Endothelial cell of umbilical vein (primary cell): Measurements from ENCODE around the gene SLCO3A1. TPM values are rescaled to one million over a fixed set of nuclear protein-coding genes. Genes with fewer than 3 reads are reported as not detected.

Experiments
- BruUV-seq: library from RNA; stranded (reverse); fragments of 400-500 nt; replicated peaks from 2 replicates; lab custom pipeline; 2021; lab: Mats Ljungman, UMichigan
- CTCF ChIA-PET: fragments of 300-600, 350-600 bp; sonication (Branson Sonifier 250); formaldehyde crosslinking; loops from one replicate; lab custom pipeline; 2021; ENCODE audit warnings: antibody characterized with exemption, inconsistent platforms; lab: Charles Lee
- POLR2A ChIA-PET: fragments of 300-600, 350-600 bp; sonication (Branson Sonifier 250); formaldehyde crosslinking; loops from one replicate; lab custom pipeline; 2021; ENCODE audit warnings: antibody characterized with exemption, inconsistent platforms; lab: Charles Lee
- DNase-seq: peaks from one replicate; pipeline ENCODE4 v3.0.0-alpha.2; 2011; ENCODE audit warnings: low read depth, low spot score
- FAIRE-seq: peaks from 2 replicates; lab custom pipeline; 2011; peaks lifted over from hg19 to GRCh38; lab: Jason Lieb, UNC
- H2AFZ ChIP-seq: 2 replicates; pipeline ENCODE4 v1.6.0; 2012; ENCODE audit warnings: low read depth, low read length, control low read depth, inconsistent platforms
- H3K27ac ChIP-seq: 2 replicates; pipeline ENCODE4 v1.5.1; 2011; ENCODE audit warnings: low read depth, mild to moderate bottlenecking, control low read depth, low read length, moderate library complexity; ENCODE audit not compliant: insufficient read depth
- H3K27me3 ChIP-seq, 2 experiments: 2 replicates each; pipeline versions ENCODE4 v1.6.0 to v1.6.1; 2011; ENCODE audit warnings: low read length in 2 of 2, mixed read lengths in 1 of 2; ENCODE audit not compliant: control insufficient read depth in 2 of 2, insufficient read depth in 2 of 2
- H3K36me3 ChIP-seq, 2 experiments: 2 replicates in 1 of 2; 3 replicates in 1 of 2; pipeline ENCODE4 v1.5.1; 2011; ENCODE audit warnings: low read length in 2 of 2, mild to moderate bottlenecking in 1 of 2, moderate library complexity in 1 of 2; ENCODE audit not compliant: control insufficient read depth in 2 of 2, insufficient read depth in 2 of 2; ENCODE audit errors: extremely low read depth in 1 of 2
- H3K4me1 ChIP-seq: 3 replicates; pipeline ENCODE4 v1.5.1; 2011; ENCODE audit warnings: mild to moderate bottlenecking, low read length; ENCODE audit not compliant: control insufficient read depth, insufficient read depth; ENCODE audit errors: extremely low read depth
- H3K4me2 ChIP-seq: 2 replicates; pipeline ENCODE4 v1.6.1; 2011; ENCODE audit warnings: low read length, control low read depth, mixed read lengths; ENCODE audit not compliant: insufficient read depth
- H3K4me3 ChIP-seq, 3 experiments: fragments of 200-600 bp in 1 of 3; sonication (generic), shearing (Covaris generic) in 1 of 3; replicated peaks in 1 of 3; 2 replicates each; pipeline ENCODE4 v1.5.1; 2011 to 2016; ENCODE audit warnings: control low read depth in 3 of 3, low read length in 3 of 3, mild to moderate bottlenecking in 2 of 3, inconsistent platforms in 1 of 3, low read depth in 1 of 3, moderate library complexity in 1 of 3; ENCODE audit not compliant: insufficient read depth in 1 of 3
- H3K79me2 ChIP-seq: 2 replicates; pipeline ENCODE4 v1.6.0; 2012; ENCODE audit warnings: low read length, inconsistent platforms; ENCODE audit not compliant: control insufficient read depth, insufficient read depth
- H3K9ac ChIP-seq: replicated peaks from 2 replicates; pipeline ENCODE3; 2011; ENCODE audit warnings: low read length, control low read depth; ENCODE audit not compliant: insufficient read depth; ENCODE audit errors: extremely low read depth
- H3K9me1 ChIP-seq: replicated peaks from 3 replicates; pipeline ENCODE4 v1.6.0; 2011; ENCODE audit warnings: mild to moderate bottlenecking, low read length; ENCODE audit not compliant: control insufficient read depth, insufficient read depth; ENCODE audit errors: extremely low read depth
- H3K9me3 ChIP-seq: replicated peaks from 2 replicates; pipeline ENCODE4 v1.5.1; 2012; ENCODE audit warnings: low read length, inconsistent platforms; ENCODE audit not compliant: control insufficient read depth, insufficient read depth
- H4K20me1 ChIP-seq: replicated peaks from 2 replicates; pipeline ENCODE3; 2011; ENCODE audit warnings: mild to moderate bottlenecking, low read length; ENCODE audit not compliant: control insufficient read depth, insufficient read depth; ENCODE audit errors: extremely low read depth
- EZH2 ChIP-seq: IDR thresholded peaks from 2 replicates; pipeline ENCODE4 v1.6.1; 2012; ENCODE audit warnings: borderline replicate concordance, low read depth, mild to moderate bottlenecking, moderate library complexity, low read length, inconsistent platforms; ENCODE audit not compliant: severe bottlenecking
- FOS ChIP-seq: IDR thresholded peaks from 2 replicates; pipeline ENCODE4 v1.6.1; 2011; ENCODE audit warnings: mild to moderate bottlenecking, low read length, moderate library complexity, borderline replicate concordance; ENCODE audit not compliant: insufficient read depth
- GATA2 ChIP-seq: IDR thresholded peaks from 2 replicates; pipeline ENCODE4 v1.7.0; 2011; ENCODE audit warnings: low read depth, mild to moderate bottlenecking, moderate library complexity, mixed read lengths, low read length; ENCODE audit not compliant: insufficient read length, insufficient read depth
- JUN ChIP-seq: IDR thresholded peaks from 2 replicates; pipeline ENCODE4 v1.6.1; 2011; ENCODE audit warnings: borderline replicate concordance, low read depth; ENCODE audit not compliant: insufficient read length, insufficient read depth
- MAX ChIP-seq: IDR thresholded peaks from 2 replicates; pipeline ENCODE4 v1.6.1; 2011; ENCODE audit not compliant: insufficient read depth, insufficient read length
- MYC ChIP-seq: IDR thresholded peaks from one replicate; pipeline ENCODE4 v1.6.1; 2011; ENCODE audit warnings: mild to moderate bottlenecking, low read depth, low read length
- POLR2A ChIP-seq: IDR thresholded peaks from 2 replicates; pipeline ENCODE4 v1.6.1; 2012; ENCODE audit warnings: low read depth, mild to moderate bottlenecking, control low read depth, low read length
- POLR2AphosphoS5 ChIP-seq: IDR thresholded peaks from 2 replicates; pipeline ENCODE4 v1.6.1; 2012; ENCODE audit warnings: low read depth, mild to moderate bottlenecking, control low read depth, low read length, moderate library complexity; ENCODE audit not compliant: insufficient read depth
- dilution Hi-C: fragments of 300-500 bp; cut with MboI; formaldehyde crosslinking; loops from one replicate; pipeline ENCODE4 v1.15.0; 2019; ENCODE audit warnings: low sequenced_read_pairs; ENCODE audit not compliant: extremely low pct_ligation_motif_present
- intact Hi-C: fragments of 100-400 bp; cut with micrococcal nuclease; formaldehyde crosslinking; loops from one replicate; pipeline ENCODE4 v1.10.0; 2022
- polyA plus RNA-seq, 4 experiments: library from polyadenylated mRNA; depleted of rRNA in 3 of 4; stranded (reverse) in 3 of 4; unstranded in 1 of 4; fragments of >200 nt; gene quantifications; 2 replicates each; pipeline versions ENCODE4 v1.2.1 to v1.2.3, GENCODE V29; 2011 to 2012; ENCODE audit warnings: missing spikeins in 1 of 4
- total RNA-seq: library from RNA; stranded (reverse); gene quantifications from 2 replicates; pipeline ENCODE4 v1.2.3, GENCODE V29; 2021
- TF ChIP-seq, protein P1 (sequence below), 2 donors: IDR thresholded peaks; 1 replicate in 1 of 2; 2 replicates in 1 of 2; pipeline ENCODE4 v1.5.1; 2011; ENCODE audit warnings: low read length in 2 of 2, mild to moderate bottlenecking in 2 of 2, moderate library complexity in 2 of 2, control low read depth in 1 of 2, inconsistent platforms in 1 of 2, low read depth in 1 of 2; ENCODE audit not compliant: insufficient read depth in 1 of 2; ENCODE audit errors: extremely low read depth in 1 of 2

The SLCO3A1 gene
- total and polyA plus RNA-seq, 2 donors (not counting 3 experiments of a cell fraction or from before 2014, with no cell fraction given) = 0.88 to 0.92 TPM

DNA sequence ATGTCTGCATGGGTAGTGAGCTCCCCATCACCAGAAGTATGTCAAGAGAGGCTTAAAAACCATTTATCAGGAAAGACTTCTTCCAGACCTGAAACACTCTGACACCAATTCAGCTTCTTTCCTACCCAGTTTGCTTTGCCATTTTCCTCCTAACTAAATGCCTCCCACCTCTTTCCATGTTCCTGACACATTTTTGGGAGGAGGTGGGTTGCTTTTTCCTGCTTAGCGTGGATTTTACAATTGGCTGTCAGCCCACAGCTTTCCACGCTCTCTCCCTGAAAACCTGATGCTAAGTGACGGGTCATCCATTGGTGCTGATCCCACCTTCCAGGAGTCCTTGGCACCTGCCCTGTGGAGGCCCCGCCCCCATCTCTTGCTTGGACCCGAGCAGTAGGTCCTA lies 275.3 kb downstream of the SLCO3A1 start:
- Histone ChIP-seq H3K4me2 (no peak overlapping the region), H3K27ac (no peak overlapping the region), H2AFZ (no peak overlapping the region), H3K36me3 (no peaks in the 10 kb centered on the region), H3K9me1 (no peaks in the 10 kb centered on the region), H4K20me1 (no peaks in the 10 kb centered on the region), H3K4me3 (no peak overlapping the region), H3K79me2 (no peaks in the 10 kb centered on the region), H3K9ac (no peak overlapping the region), H3K27me3 (no peaks in the 10 kb centered on the region), H3K4me1 (no peaks in the 10 kb centered on the region), H3K9me3 (no peaks in the 10 kb centered on the region)
- DNase-seq (no peak), FAIRE-seq (no peak)
- BruUV-seq = no TSS peak
- dilution Hi-C loops = no loop called here
- TF ChIP-seq MYC (no peak), POLR2AphosphoS5 (no peak)
- TF ChIP-seq, protein P1, sequence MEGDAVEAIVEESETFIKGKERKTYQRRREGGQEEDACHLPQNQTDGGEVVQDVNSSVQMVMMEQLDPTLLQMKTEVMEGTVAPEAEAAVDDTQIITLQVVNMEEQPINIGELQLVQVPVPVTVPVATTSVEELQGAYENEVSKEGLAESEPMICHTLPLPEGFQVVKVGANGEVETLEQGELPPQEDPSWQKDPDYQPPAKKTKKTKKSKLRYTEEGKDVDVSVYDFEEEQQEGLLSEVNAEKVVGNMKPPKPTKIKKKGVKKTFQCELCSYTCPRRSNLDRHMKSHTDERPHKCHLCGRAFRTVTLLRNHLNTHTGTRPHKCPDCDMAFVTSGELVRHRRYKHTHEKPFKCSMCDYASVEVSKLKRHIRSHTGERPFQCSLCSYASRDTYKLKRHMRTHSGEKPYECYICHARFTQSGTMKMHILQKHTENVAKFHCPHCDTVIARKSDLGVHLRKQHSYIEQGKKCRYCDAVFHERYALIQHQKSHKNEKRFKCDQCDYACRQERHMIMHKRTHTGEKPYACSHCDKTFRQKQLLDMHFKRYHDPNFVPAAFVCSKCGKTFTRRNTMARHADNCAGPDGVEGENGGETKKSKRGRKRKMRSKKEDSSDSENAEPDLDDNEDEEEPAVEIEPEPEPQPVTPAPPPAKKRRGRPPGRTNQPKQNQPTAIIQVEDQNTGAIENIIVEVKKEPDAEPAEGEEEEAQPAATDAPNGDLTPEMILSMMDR (IDR thresholded peaks at IDR 0.05; ENCODE audit: extremely low read depth in 1 of 2, insufficient read depth in 1 of 2, low read depth in 1 of 2, low read length in 2 of 2) = no peak
- intact Hi-C loops = no loop called here
- ChIA-PET POLR2A (no interaction called here), CTCF (no interaction called here)

- Histone ChIP-seq H3K4me2 (no peak overlapping the region), H3K9me1 (no peaks in the 10 kb centered on the region), H3K27ac (no peak overlapping the region), H3K79me2 (no peaks in the 10 kb centered on the region), H3K27me3 (no peaks in the 10 kb centered on the region), H3K4me3 (no peak overlapping the region), H3K36me3 (no peaks in the 10 kb centered on the region), H3K4me1 (no peaks in the 10 kb centered on the region), H3K9me3 (no peaks in the 10 kb centered on the region), H3K9ac (no peak overlapping the region), H2AFZ (no peak overlapping the region), H4K20me1 (no peaks in the 10 kb centered on the region)
- dilution Hi-C loops (no loop called here), intact Hi-C loops (no loop called here)
- DNase-seq (no peak), FAIRE-seq (no peak)
- BruUV-seq = no TSS peak
- no peak for TF ChIP-seq GATA2
- TF ChIP-seq, protein P1 (IDR thresholded peaks at IDR 0.05; ENCODE audit: extremely low read depth in 1 of 2, insufficient read depth in 1 of 2, low read depth in 1 of 2, low read length in 2 of 2) = no peak
- TF ChIP-seq POLR2AphosphoS5 = no peak
- no peak for TF ChIP-seq MYC
- TF ChIP-seq EZH2 = no peak
- no peak for TF ChIP-seq MAX
- no peak for TF ChIP-seq POLR2A
- TF ChIP-seq JUN = no peak
- no peak for TF ChIP-seq FOS
- POLR2A ChIA-PET = no interaction called here
- CTCF ChIA-PET = no interaction called here
Measured at GRCh38 chr15:92130244-92130643, 276.7 kb downstream of the SLCO3A1 start.
